NCI-H2196 treated with DMSO at 0.1 percent for 48 hours (cell line): Measurements from ENCODE around the gene FCHO2.

Source experiments
- DNase-seq: peaks from one replicate; lab custom pipeline; 2025; ENCODE audit not compliant: unreplicated experiment; lab: John Stamatoyannopoulos, UW

The FCHO2 gene

GRCh38 chr5:73030531-73030930 is 74.7 kb downstream of the FCHO2 start:
- DNase-seq = no peak

- DNase-seq = no peak
These were observed 75.2 kb downstream of the FCHO2 start for GRCh38 chr5:73030995-73031394.

GRCh38 chr5:73031839-73032238 is 76.0 kb downstream of the FCHO2 start:
- no peak for DNase-seq

GRCh38 chr5:73032635-73033034 is 76.8 kb downstream of the FCHO2 start:
- no peak for DNase-seq

- DNase-seq = no peak
These were observed 81.7 kb downstream of the FCHO2 start for GRCh38 chr5:73037545-73037944.

DNA sequence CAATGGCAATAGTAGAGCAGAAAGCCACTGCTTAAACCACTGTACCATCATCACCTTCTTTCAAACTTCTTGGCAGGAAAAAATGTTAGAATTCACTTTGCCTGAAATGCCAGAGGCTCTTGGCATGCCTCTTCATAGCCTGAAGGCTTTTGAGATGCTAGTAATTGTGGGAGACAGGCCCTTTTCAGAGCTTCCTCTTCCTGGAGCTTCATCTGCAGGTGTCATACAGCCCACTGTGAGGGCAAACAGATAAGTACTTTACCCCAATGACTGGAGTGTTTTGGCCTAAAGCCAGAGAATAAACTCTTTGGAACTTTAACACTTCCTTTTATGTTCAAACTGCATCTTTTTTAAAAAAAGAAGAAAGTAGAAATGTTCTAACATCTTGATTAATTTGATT is 83.2 kb downstream of the FCHO2 start:
- DNase-seq = no peak

GRCh38 chr5:73042993-73043392 is 87.2 kb downstream of the FCHO2 start:
- DNase-seq = no peak

DNA sequence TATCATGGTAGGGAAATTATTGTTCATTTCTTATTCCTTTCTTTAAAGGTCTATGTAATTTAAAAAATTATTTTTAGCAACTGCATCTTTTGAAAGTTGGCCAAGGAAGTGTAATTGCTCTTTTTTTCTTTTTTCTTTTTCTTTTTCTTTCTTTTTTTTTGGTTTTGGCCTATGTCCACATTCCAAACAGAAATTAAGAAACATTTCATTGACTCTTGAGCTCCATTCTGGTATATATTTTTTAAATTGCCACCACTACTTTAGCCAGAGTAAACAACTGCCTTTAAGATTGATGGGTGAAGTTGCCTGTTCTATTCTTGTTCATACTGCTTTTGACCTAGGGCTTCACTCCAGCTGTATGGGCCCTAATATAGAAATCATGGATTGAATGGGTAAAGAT is 88.7 kb downstream of the FCHO2 start:
- no peak for DNase-seq

- no peak for DNase-seq
These were observed 89.8 kb downstream of the FCHO2 start for GRCh38 chr5:73045623-73046022.

- no peak for DNase-seq
These were observed 105.8 kb downstream of the FCHO2 start for GRCh38 chr5:73061593-73061992.

- DNase-seq = no peak
These were observed 110.6 kb downstream of the FCHO2 start for GRCh38 chr5:73066466-73066865.

- no peak for DNase-seq
These were observed 111.4 kb downstream of the FCHO2 start for GRCh38 chr5:73067213-73067612.

DNA sequence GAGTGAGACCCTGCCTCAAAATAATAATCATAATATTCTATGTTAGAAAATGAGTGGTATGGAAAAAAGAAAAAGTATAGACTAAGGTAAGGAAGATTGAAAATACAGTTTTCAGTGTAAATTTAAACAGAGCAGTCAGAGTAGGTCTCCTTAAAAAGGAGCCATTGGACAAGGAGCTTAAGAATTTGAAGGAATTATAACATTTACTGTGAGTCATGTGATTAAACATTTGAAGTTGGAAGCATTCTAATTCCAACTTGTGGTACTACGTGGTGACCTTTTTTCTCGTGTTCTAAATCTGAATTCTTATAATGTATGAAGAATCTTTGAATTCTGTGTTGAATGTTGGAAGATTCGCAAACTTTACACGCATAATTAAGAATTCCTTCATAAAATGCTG is 125.3 kb downstream of the FCHO2 start:
- no peak for DNase-seq

DNA sequence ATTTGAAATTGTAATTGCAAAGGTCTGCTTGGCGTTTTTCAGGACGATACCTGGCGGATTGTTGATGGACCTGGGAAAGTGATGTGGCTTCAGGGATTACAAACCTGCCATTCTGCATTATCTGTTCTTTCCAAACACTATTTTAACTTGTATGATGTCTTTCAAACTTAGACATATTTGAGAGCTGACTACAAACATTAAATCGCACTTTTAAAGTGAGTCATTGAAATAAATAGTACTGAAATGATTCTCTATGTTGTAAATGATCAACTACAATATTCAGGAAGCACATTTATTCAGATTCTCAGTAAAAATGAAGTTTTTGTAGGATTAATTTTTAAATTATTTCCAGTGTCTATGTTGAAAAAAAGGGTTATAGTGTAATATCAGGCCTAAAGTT is 132.2 kb downstream of the FCHO2 start:
- no peak for DNase-seq

GRCh38 chr5:73093943-73094342 is 138.1 kb downstream of the FCHO2 start:
- DNase-seq = no peak

DNA sequence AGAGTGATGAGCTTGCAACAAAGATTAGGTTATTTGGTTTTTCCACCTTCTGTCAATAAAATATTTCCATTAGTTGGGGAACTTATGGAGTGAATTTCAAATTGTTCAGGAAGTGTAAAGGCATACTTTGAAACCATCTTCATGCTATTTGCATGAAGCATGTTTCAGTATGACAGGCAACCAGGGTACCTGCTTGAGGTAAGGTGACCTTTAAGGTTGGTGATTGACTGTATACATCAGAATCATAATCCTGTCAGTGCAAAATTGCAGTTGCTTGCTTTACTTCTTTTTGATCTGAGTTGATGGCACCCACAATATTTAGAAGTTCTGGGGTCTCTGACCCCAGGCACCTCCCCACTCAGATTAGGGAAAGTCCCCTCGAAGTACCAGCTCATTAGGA is 138.6 kb downstream of the FCHO2 start:
- DNase-seq = no peak

DNA sequence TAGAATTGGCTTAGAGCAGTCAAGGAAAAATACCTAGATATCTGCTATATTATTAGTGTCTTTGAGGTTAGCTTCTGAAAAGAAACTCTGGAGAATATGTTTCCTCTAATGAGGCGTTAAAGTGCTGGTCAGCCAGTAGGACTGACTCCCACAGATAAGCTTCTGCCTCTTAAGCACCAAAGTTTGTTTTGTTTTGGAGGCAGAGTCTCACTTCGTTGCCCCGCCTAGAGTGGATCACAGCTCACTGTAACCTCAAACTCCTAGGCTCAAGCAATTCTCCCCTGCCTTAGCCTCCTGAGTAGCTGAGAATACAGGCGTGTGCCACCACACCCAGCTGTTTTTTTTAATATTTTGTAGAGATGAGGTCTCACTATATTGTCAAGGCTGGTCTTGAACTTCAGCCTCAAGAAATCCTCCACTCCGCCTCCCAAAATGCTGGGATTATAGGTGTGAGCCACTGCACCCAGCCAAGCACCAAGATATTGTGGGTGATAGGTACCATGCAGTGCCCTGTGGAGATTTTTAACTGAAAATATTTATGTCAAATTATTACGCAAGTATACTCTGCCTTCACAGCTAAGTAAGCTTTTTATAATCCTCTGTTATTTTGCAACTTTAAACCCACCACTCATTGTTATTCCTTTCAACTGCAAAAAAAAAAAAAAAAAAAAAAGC is 139.9 kb downstream of the FCHO2 start:
- DNase-seq = no peak

- DNase-seq = no peak
These were observed 140.4 kb downstream of the FCHO2 start for GRCh38 chr5:73096239-73096575.

DNA sequence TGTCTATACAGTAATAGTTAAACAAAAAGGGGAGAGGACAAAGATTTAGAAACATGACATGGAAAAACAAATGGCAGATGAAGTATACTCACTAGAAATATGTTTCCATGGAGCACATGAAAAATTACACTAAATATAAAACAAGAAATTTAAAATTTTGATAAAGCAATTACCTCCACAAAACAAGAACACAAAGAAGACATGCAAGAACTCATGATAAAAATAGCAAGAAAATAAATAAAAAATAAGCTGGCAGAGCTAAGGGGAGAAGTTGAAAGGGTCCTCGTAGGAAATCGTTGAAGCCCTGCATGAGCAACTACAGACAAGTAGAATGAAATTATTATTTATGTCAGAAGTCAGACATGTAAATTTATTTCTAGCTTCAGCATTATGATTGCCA is 141.9 kb downstream of the FCHO2 start:
- DNase-seq = no peak

DNA sequence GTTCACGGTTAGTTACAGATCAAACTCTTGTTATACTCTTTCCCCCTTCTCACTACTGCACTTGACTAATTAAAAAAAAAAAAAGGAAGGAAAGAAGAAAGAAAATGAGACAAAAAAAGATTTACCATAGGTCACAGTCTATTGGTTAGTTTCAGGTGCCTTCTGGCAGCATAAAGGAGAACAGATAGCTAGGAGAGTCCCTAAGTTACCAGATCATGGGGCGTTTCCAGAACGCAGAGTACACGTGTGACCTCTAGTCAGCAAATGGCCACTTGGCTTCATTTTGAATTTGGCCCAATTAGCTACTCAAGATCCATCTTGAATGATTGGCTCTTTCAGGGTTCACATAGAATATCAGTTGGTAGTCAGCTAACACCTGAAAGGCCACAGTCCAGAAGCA is 144.3 kb downstream of the FCHO2 start:
- DNase-seq = no peak

DNA sequence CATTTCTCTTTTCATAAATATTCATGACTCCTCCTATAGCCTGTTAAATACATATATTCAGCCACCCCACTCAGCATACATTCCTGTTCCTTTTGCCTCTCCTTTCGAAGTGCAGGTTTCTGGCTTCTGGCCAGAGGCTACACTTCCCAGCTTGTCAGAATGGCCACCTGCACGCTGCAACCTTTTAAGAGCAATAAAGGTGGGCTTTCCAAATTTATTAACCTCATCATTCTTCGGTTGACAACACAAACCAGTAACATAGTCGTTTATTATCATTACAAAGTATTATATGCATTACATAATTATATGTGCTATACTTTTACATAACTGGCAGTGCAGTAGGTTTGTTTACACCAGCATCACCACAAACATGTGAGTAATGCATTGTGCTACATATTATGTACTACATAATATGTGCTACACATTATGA is 148.0 kb downstream of the FCHO2 start:
- DNase-seq = no peak

- DNase-seq = no peak
These were observed 148.5 kb downstream of the FCHO2 start for GRCh38 chr5:73104326-73104725.

DNA sequence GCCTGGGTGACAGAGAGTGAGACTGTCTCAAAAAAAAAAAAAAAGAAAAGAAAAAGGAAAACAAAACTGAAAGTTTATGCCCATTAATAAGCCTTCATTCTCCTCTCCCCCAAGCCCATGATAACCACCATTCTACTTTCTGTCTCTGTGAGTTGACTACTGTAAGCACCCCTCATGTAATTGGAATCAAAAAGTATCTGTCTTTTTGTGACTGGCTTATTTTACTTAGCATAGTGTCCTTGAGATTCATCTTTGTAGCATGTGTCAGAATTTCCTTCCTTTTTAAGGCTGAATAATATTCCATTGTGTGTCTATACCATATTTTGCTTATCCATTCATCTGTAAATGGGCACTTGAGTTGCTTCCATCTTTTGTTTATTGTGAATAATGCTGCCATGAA is 150.5 kb downstream of the FCHO2 start:
- no peak for DNase-seq

DNA sequence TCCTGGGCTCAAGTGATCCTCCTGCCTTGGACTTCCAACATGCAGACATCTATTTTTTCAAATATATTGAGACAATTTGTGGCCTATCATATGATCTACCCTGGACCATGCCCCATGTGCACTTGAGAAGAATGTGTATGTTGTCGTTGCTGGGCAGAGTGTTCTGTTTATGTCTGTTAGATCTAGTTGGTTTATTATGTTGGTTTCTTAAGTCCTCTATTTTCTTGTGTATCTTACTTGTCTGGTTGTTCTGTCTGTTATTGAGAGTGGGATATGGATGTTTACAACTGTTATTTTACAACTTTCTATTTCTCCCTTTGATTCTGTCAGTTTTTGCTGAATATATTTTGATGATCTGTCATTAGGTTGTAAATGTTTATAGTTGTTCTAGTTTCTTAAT is 154.3 kb downstream of the FCHO2 start:
- DNase-seq = no peak
